ENCODE data around the gene SLC9C2.

DNA sequence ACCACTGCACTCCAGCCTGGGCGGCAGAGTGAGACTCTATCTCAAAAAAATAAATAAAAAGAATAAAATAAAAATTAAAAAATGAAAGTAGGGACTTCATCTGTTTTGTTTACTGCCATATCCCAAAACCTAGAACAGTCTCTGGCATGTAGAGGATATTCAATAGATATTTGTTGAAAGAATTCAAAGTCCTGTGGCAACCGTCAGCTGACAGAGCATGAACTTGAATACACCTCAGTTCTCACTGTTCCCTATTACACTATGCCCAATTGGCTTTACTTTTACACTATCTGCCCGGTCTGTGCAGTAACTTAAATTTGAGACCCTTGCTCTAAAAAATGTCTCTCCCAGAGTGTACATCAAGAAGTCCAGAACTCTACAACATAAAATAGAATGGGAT, 79.5 kb downstream of the SLC9C2 start:
- TF ChIP-seq, protein P1, sequence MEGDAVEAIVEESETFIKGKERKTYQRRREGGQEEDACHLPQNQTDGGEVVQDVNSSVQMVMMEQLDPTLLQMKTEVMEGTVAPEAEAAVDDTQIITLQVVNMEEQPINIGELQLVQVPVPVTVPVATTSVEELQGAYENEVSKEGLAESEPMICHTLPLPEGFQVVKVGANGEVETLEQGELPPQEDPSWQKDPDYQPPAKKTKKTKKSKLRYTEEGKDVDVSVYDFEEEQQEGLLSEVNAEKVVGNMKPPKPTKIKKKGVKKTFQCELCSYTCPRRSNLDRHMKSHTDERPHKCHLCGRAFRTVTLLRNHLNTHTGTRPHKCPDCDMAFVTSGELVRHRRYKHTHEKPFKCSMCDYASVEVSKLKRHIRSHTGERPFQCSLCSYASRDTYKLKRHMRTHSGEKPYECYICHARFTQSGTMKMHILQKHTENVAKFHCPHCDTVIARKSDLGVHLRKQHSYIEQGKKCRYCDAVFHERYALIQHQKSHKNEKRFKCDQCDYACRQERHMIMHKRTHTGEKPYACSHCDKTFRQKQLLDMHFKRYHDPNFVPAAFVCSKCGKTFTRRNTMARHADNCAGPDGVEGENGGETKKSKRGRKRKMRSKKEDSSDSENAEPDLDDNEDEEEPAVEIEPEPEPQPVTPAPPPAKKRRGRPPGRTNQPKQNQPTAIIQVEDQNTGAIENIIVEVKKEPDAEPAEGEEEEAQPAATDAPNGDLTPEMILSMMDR (IDR thresholded peaks at IDR 0.05; ENCODE audit: insufficient read depth, low read length, poor library complexity, severe bottlenecking) = no peak
- TF ChIP-seq EZH2phosphoT487 (conservative IDR thresholded peaks at IDR 0.05; ENCODE audit: low read length) = no peak
